Measurements from ENCODE around the gene ALK.

Gene ALK

GRCh38 chr2:29215073-29215472 lies 706.3 kb downstream of the ALK start:
- no peak for DNase-seq

GRCh38 chr2:29213888-29214291 lies 707.5 kb downstream of the ALK start:
- no peak for DNase-seq

- DNase-seq, result no peak
These were observed 709.4 kb downstream of the ALK start for GRCh38 chr2:29212009-29212408.

DNA sequence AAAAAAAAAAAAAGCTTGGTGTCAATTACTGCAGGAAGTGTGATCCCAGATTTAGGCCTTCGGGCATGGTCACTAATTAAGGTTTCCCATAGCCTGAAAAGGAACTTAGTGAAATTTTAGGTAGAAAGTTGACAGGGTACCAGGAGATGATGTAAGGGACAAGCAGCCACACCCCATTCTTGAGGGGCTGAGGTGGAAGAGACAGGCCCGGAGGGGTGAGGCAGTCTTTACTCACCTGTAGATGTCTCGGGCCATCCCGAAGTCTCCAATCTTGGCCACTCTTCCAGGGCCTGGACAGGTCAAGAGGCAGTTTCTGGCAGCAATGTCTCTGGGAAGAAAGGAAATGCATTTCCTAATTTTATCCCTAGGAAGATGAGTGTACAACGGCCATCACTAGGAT lies 711.8 kb downstream of the ALK start:
- no peak for DNase-seq

- no peak for DNase-seq
These were observed 713.8 kb downstream of the ALK start for GRCh38 chr2:29207352-29208148.

DNA sequence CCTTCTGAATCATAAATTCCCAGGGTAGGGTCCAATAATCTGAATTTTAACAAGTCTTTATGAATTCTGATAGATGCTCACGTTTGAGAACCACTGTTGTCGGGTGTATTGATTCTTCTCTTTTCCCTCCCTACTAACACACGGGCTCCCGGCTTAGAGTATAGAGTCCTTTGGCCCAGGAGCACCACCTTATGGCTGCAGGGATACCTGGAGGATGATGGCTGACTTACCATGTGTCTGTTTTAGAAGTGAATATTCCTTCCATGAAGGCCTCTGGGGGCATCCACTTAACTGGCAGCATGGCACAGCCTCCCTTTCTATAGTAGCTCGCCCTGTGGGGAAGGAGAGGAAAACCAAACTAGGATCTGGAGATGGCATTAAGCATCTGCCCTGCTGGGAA lies 714.4 kb downstream of the ALK start:
- DNase-seq, result no peak

DNA sequence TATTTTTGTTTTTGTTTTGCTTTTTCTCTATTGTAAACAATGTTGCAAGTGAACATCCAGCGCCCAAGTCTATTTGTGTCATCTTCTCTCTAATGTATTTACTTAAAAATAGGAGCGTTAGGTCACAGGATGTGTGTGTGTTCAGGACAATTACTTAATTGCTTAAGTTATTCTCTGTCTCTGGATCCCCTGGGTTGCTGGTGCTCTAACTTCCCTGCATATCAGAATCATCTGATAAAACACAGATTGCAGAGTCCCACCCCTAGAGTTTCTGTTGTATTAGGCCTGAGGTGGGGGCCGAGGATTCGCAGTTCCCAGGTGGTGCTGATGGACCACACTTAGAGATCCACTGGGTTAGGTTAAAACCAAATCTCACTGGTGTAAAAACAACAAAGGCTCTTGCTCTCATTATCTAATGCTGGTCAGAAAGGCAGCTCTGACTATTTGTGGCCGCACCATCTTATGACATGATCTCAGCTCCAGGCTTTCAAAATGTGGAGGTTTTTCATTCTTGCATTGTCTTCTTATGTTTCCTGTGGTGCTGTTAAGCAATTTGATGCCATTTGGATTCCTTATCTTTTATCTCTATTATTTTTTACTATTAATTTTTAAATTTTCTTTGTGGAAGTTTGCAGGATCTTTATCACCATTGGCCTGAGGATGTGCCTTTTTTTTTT lies 718.4 kb downstream of the ALK start:
- no peak for DNase-seq

DNA sequence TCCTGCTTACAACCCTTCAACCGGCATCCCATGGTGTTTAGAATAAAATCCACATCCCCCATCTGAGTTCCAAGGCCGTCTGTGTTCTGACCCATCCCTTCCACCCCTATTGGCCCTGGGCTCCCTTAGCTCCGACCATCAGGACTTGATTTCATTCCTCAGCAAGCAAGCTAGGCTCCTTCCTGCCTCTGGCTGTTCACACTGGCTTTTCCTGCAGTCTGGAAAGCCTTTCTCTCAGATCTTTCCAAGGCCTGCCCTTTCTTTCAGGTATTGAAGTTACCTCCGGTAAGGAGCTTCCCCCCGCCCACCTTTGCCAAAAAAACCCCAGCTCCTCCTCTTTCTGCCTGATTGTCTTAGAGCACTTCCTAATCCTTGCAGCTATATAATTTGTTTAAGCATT lies 719.4 kb downstream of the ALK start:
- no peak for DNase-seq

DNA sequence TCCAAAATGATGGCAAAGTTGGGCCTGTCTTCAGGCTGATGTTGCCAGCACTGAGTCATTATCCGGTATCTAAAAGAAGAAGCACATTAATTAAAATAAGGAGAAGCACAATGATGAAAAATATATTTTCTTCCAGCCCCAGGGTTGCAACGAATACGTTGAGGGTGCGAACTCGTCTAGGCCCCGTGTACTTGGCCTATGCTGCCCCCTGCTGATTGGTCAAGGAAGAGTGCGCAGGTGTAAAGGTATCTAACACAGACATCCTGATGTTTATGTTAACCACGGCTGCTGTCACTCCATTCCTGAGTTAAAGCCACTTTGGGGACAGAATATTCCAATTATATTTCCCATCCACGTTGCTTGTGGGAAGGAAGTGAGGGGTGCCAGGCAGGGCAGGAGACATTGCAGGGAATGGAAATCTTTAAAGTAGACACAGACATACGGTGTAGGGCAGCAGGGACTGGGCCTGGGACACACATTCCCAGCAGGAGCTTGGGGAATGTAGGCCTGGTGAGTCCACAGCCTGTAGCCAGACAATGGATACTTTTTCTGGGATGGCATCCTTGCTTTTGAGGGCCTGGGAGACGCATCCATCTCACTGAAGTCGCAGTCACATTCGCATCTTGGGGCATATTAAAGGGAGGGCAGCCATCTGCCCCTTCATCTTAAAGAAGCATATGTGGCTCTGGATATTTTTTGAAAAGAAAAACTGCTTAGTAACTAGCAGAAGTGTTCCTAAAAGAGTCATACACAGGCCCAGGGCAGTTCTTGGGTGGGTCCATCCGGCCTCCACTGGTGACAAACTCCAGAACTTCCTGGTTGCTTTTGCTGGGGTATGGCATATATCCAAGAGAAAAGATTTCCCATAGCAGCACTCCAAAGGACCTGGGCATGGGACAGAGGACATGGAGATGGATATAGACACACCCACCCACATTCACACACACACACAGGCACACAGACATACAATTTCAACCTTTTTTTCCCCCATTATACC lies 724.3 kb downstream of the ALK start:
- no peak for DNase-seq

- no peak for DNase-seq
These were observed 725.6 kb downstream of the ALK start for GRCh38 chr2:29195796-29196195.

- DNase-seq, result no peak
These were observed 727.7 kb downstream of the ALK start for GRCh38 chr2:29193681-29194080.

DNA sequence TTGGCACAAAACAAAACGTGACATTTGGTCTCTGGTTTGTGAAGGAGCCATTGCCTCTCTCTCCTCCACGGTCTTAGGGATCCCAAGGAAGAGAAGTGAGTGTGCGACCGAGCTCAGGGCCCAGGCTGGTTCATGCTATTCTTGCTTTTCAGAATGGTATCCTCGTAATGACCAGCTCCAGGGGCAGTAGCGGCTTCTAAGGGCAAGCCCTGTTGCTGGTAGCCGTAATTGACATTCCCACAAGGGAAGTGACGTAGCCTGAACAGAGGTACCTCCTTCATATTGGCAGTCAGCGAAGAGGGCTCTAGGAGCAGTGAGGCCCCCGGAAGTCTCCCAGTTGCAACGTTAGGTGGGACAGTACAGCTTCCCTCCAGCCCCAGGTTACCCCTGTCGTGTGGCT lies 728.3 kb downstream of the ALK start:
- DNase-seq, result no peak

- DNase-seq, result no peak
These were observed 728.9 kb downstream of the ALK start for GRCh38 chr2:29192526-29192925.

DNA sequence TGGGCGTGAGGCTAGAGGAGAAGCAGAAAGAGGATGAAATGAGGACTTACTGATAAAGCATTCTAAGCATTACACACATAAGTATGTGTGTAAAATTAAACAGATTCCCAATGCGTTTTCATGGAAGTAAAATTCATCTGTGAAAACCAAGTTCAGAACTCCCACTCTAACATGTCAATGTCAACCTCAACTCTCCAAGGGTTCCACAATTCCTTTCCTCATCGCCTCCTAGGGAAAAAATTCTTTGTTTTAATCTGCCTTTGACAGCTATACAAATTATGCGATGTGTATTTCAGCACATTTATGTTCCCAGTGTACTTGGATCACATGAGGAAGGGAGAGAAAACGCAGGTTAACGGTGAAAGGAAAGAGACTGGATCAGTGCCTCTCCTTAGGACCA lies 729.6 kb downstream of the ALK start:
- no peak for DNase-seq

DNA sequence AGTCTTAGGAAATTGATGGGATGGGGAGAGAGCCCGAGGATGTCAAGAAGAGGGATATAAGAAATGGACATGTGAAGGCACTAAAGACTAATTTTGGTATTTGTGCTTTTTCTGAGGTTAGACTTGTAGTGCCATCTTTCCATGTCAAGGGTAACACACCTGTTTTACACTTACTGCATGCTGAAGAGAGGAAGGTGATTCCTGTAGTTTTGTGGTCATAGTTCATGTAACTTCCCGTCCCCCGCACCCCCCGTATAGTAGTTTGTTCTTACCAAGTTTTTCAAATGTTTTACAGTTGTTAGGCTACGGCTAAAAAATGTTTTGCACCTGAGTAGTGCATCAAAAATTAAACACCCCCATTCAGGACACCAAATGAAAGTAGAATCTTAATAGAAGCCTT lies 732.3 kb downstream of the ALK start:
- no peak for DNase-seq

- DNase-seq, result no peak
These were observed 733.5 kb downstream of the ALK start for GRCh38 chr2:29187926-29188325.

- no peak for DNase-seq
These were observed 734.6 kb downstream of the ALK start for GRCh38 chr2:29186817-29187216.

GRCh38 chr2:29184531-29184930 lies 736.9 kb downstream of the ALK start:
- no peak for DNase-seq

DNA sequence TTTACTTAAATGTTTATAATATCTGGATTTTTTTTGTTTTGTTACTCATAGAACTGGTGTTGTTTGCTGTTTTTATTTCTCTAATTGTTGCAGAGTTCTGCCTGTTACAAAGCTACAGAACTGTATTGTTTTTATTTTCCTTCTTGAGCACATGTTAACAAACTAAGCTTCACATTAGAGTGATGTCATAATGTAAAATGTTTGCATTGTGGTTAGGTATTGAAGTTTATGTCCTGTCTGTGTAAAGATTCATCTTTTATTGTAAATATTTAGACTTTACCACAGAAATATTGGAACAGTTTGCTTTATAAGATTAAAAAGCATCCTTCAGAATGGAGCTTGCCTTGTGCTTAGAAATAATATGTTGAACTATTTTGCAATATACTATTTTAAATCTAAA lies 738.5 kb downstream of the ALK start:
- no peak for DNase-seq

GRCh38 chr2:29182334-29182733 lies 739.1 kb downstream of the ALK start:
- no peak for DNase-seq

DNA sequence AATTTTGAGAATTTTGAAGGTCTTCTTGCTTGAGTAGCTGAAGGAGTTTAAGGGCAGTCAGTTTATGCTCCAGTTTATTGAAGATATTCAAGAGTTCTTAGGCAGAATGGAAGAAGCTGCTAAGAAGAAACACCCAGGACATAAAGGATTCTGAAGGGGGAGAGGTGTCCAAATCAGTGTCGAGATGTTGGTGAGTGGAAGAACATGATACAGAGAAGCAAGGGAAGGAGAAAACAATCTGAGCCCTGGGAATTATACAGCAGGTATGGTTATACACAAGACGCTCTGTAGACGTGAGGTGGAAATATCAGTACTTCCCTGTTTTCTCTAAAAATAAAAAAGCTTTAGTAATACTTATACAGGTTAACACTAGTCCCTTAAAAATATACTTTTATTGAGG lies 746.0 kb downstream of the ALK start:
- no peak for DNase-seq

DNA sequence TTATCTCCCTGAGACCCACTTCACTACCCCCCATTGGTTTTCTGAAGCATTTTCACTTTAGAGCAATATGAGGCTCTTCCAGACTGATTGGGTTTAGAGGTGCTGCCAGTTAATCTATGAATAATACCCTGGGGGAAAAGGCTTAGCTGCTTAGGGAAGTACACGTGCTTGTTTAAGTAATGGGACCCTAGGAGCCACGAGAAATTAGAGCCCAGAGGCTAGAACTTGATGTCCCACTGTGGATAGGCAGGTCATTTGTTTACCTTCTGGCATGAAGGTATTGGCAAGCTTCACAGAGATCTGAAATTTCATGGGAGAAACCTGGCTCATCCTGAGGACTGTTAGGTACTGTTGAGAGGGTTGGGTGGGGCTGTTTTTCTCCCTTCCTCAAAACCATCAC lies 746.4 kb downstream of the ALK start:
- no peak for DNase-seq

DNA sequence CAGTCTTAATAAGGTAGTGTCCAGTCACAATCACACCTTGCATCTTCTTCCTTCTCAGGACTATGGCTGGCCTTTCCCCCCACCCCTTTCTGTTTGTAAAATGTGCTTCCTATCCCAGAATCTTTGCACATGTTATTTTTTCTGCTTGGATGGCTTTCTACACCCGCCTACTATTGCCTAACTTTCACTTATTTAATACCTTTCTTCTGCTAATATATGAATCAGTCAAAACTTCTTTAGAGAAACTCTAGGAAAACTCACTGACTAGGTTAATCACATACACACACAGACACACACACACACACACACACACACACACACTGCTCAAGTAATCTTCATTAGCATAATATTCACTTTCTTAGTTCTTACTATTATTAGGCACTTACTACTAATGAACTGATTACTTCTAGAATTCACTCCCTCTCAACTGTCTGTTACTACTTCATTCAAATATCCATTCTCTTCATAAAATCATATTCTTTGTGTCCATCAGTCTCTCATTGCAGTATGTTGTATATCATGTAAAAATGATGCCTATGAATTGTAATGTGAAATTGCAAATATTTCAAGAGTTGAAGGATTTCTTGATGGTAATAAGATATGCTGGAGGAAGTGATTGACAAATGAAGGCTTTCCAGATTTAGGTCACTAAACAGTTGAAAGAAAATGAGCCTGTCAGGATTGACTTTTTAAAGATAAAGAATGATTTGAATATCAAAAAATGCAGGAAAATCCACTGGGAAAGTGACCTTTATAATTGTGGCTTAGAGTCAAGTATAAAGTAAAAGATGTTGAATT lies 754.9 kb downstream of the ALK start:
- no peak for DNase-seq

Measured in 8988T (cell line).